Stimulated activated CD4-positive, alpha-beta T cell treated with anti-CD3 and anti-CD28 coated beads, TNF-alpha, amount 100 ng/mL, for 24 hours (primary cell): ENCODE measurements around the gene KXD1.
"Not testable (repeated sequence)": the region's sequence is repeated elsewhere in the genome, so short reads cannot be mapped to it uniquely, and the experiment has no call there.

ENCODE experiments used
- DNase-seq, 3 experiments: peaks; one replicate each; pipeline ENCODE4 v3.0.0-alpha.2; 2020; ENCODE audit warnings: low read depth in 3 of 3

Gene KXD1

GRCh38 chr19:18600692-18601397 is 43.2 kb downstream of the KXD1 start:
- not testable (repeated sequence) for DNase-seq

GRCh38 chr19:18601875-18602274 is 44.2 kb downstream of the KXD1 start:
- DNase-seq, result no peak

- no peak for DNase-seq
Observed at GRCh38 chr19:18603255-18603957, 45.7 kb downstream of the KXD1 start.

- DNase-seq, result no peak
Observed at GRCh38 chr19:18603958-18604819, 46.5 kb downstream of the KXD1 start.

- DNase-seq, result no peak
Observed at GRCh38 chr19:18604820-18605159, 47.1 kb downstream of the KXD1 start.

- DNase-seq, result no peak
Observed at GRCh38 chr19:18605196-18605545, 47.5 kb downstream of the KXD1 start.

- no peak for DNase-seq
Observed at GRCh38 chr19:18605546-18606280, 48.0 kb downstream of the KXD1 start.

- DNase-seq, result no peak
Observed at GRCh38 chr19:18606281-18607225, 48.9 kb downstream of the KXD1 start, which contains the start of gene CRLF1. Gene CRLF1 (minus strand): TSS chr19:18606799. CDS start chr19:18606656, 143 bp downstream.

- DNase-seq, result no peak
Observed at GRCh38 chr19:18607226-18608101, 49.8 kb downstream of the KXD1 start.

- no peak for DNase-seq
Observed at GRCh38 chr19:18608102-18608804, 50.6 kb downstream of the KXD1 start.

GRCh38 chr19:18608805-18609716 is 51.4 kb downstream of the KXD1 start:
- DNase-seq, result no peak

- DNase-seq, result no peak
Observed at GRCh38 chr19:18609717-18610051, 52.0 kb downstream of the KXD1 start.

GRCh38 chr19:18610245-18610555 is 52.5 kb downstream of the KXD1 start:
- no peak for DNase-seq

GRCh38 chr19:18610556-18611326 is 53.1 kb downstream of the KXD1 start:
- DNase-seq, result no peak

- DNase-seq, result no peak
Observed at GRCh38 chr19:18611327-18612050, 53.8 kb downstream of the KXD1 start.

- DNase-seq, result no peak
Observed at GRCh38 chr19:18612051-18612771, 54.5 kb downstream of the KXD1 start.
